Measurements from ENCODE around the gene ERCC4.

DNA sequence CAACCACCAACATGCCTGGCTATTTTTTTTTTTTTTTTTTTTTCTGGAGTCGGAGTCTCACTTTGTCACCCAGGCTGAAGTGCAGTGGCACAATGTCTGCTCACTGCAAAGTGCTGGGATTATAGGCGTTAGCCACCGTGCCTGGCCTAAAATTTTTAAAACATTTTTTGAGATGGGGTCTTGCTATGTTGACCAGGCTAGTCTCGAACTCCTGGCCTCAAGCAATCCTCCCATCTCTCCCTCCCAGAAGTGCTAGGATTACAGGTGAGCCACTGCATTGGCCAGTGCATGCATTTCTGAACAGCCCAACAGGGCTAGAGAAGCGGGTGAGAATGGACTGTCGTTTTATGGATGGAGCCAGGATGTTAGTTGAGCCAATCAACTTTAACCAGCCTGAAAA, 72.4 kb downstream of the ERCC4 start:
- TF ChIP-seq BHLHE40 (IDR thresholded peaks at IDR 0.05; ENCODE audit: borderline replicate concordance) = no peak
- no peak for TF ChIP-seq FOXK2 (IDR thresholded peaks at IDR 0.05)
- TF ChIP-seq SP1 (IDR thresholded peaks at IDR 0.05) = no peak
- TF ChIP-seq, protein P1, sequence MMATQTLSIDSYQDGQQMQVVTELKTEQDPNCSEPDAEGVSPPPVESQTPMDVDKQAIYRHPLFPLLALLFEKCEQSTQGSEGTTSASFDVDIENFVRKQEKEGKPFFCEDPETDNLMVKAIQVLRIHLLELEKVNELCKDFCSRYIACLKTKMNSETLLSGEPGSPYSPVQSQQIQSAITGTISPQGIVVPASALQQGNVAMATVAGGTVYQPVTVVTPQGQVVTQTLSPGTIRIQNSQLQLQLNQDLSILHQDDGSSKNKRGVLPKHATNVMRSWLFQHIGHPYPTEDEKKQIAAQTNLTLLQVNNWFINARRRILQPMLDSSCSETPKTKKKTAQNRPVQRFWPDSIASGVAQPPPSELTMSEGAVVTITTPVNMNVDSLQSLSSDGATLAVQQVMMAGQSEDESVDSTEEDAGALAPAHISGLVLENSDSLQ (IDR thresholded peaks at IDR 0.05) = no peak
- TF ChIP-seq L3MBTL2 (conservative IDR thresholded peaks at IDR 0.05) = no peak
- TF ChIP-seq FOXM1 (IDR thresholded peaks at IDR 0.05; ENCODE audit: borderline replicate concordance) = no peak
- no peak for TF ChIP-seq ZNF384 (IDR thresholded peaks at IDR 0.05)
- no peak for TF ChIP-seq SUZ12 (IDR thresholded peaks at IDR 0.05)
- no peak for TF ChIP-seq HDGF (IDR thresholded peaks at IDR 0.05; ENCODE audit: borderline replicate concordance)
- no peak for TF ChIP-seq NFRKB (IDR thresholded peaks at IDR 0.05)
- TF ChIP-seq FOXA1 (IDR thresholded peaks at IDR 0.05) = no peak
- TF ChIP-seq TARDBP (IDR thresholded peaks at IDR 0.05) = no peak
- TF ChIP-seq CTBP1 (IDR thresholded peaks at IDR 0.05; ENCODE audit: borderline replicate concordance) = no peak

All from HEK293T (cell line).